HG03571 (cell line): ENCODE measurements around the gene MCIDAS.

ENCODE experiments used
- ATAC-seq: cut with Tn5 transposase; IDR thresholded peaks from one replicate; pipeline ENCODE4 v1.9.1; 2021; ENCODE audit not compliant: unreplicated experiment

The MCIDAS gene

GRCh38 chr5:55226934-55227663 is at the start of gene MCIDAS:
Gene MCIDAS, minus strand, starts transcription at chr5:55227315. Its CDS starts 177 bp downstream, at chr5:55227138.
- ATAC-seq: peak; percentile 43

- ATAC-seq: no peak
Measured at GRCh38 chr5:55276771-55277170, 49.7 kb upstream of the MCIDAS start.

GRCh38 chr5:55258339-55258738 is 31.2 kb upstream of the MCIDAS start:
- ATAC-seq: no peak

GRCh38 chr5:55254802-55255201 is 27.7 kb upstream of the MCIDAS start:
- ATAC-seq: no peak

GRCh38 chr5:55250064-55250463 is 22.9 kb upstream of the MCIDAS start:
- ATAC-seq: no peak

GRCh38 chr5:55241746-55242145 is 14.6 kb upstream of the MCIDAS start:
- ATAC-seq: no peak

GRCh38 chr5:55236800-55237199 is 9.7 kb upstream of the MCIDAS start:
- ATAC-seq: no peak

- no peak for ATAC-seq
Measured at GRCh38 chr5:55234121-55234700, 7.1 kb upstream of the MCIDAS start.

GRCh38 chr5:55232985-55233928 is 6.1 kb upstream of the MCIDAS start, which contains the start of gene CCNO:
Gene CCNO, minus strand, starts transcription at chr5:55233608. Its CDS starts 85 bp downstream, at chr5:55233523.
- ATAC-seq: no peak

GRCh38 chr5:55232271-55232984 is 5.3 kb upstream of the MCIDAS start:
- ATAC-seq: no peak

GRCh38 chr5:55231919-55232270 is 4.8 kb upstream of the MCIDAS start:
- no peak for ATAC-seq

GRCh38 chr5:55231029-55231918 is 4.2 kb upstream of the MCIDAS start:
- ATAC-seq: no peak

GRCh38 chr5:55230086-55230629 is 3.0 kb upstream of the MCIDAS start:
- ATAC-seq: no peak

- no peak for ATAC-seq
Measured at GRCh38 chr5:55227664-55228430, 732 bp upstream of the MCIDAS start.

- peak; percentile 57 for ATAC-seq
Measured at GRCh38 chr5:55226027-55226933, 835 bp downstream of the MCIDAS start.

- no peak for ATAC-seq
Measured at GRCh38 chr5:55225346-55225745, 1.8 kb downstream of the MCIDAS start.

GRCh38 chr5:55223812-55224240 is 3.3 kb downstream of the MCIDAS start:
- ATAC-seq: no peak
